Measurements from ENCODE around the gene KEAP1.
A peak's percentile ranks its signal among the peaks of the same experiment; 100 is the strongest.
"Not testable (repeated sequence)": the region's sequence is repeated elsewhere in the genome, so short reads cannot be mapped to it uniquely, and the experiment has no call there.

Gene KEAP1

GRCh38 chr19:10503002-10503789, at the start of gene KEAP1:
Gene KEAP1 (minus strand): TSS chr19:10503356. CDS start chr19:10500033, 3,323 bp downstream.
- peak; percentile 40 for DNase-seq (ENCODE audit: low spot score)

- no peak for DNase-seq (ENCODE audit: low spot score)
Observed at GRCh38 chr19:10552510-10553053, 49.4 kb upstream of the KEAP1 start.

GRCh38 chr19:10551698-10552301, 48.6 kb upstream of the KEAP1 start:
- peak; percentile 44 for DNase-seq (ENCODE audit: low spot score)

- DNase-seq (ENCODE audit: low spot score), result not testable (repeated sequence)
Observed at GRCh38 chr19:10551006-10551405, 47.9 kb upstream of the KEAP1 start.

GRCh38 chr19:10550336-10550735, 47.2 kb upstream of the KEAP1 start:
- DNase-seq (ENCODE audit: low spot score), result no peak

GRCh38 chr19:10549733-10550132, 46.6 kb upstream of the KEAP1 start:
- DNase-seq (ENCODE audit: low spot score), result no peak

- no peak for DNase-seq (ENCODE audit: low spot score)
Observed at GRCh38 chr19:10548746-10549276, 45.7 kb upstream of the KEAP1 start.

- DNase-seq (ENCODE audit: low spot score), result no peak
Observed at GRCh38 chr19:10546817-10547216, 43.7 kb upstream of the KEAP1 start.

GRCh38 chr19:10544753-10545251, 41.6 kb upstream of the KEAP1 start:
- no peak for DNase-seq (ENCODE audit: low spot score)

GRCh38 chr19:10544242-10544752, 41.1 kb upstream of the KEAP1 start:
- DNase-seq (ENCODE audit: low spot score), result no peak

GRCh38 chr19:10543420-10544241, 40.5 kb upstream of the KEAP1 start, which contains the start of gene ATG4D:
Gene ATG4D (plus strand): TSS chr19:10543904. CDS start chr19:10544091, 187 bp downstream.
- peak; percentile 76 for DNase-seq (ENCODE audit: low spot score)

GRCh38 chr19:10543059-10543419, 39.9 kb upstream of the KEAP1 start:
- no peak for DNase-seq (ENCODE audit: low spot score)

GRCh38 chr19:10539016-10539415, 35.9 kb upstream of the KEAP1 start:
- not testable (repeated sequence) for DNase-seq (ENCODE audit: low spot score)

- no peak for DNase-seq (ENCODE audit: low spot score)
Observed at GRCh38 chr19:10538204-10538983, 35.2 kb upstream of the KEAP1 start.

GRCh38 chr19:10537668-10538067, 34.5 kb upstream of the KEAP1 start:
- DNase-seq (ENCODE audit: low spot score), result no peak

- no peak for DNase-seq (ENCODE audit: low spot score)
Observed at GRCh38 chr19:10535613-10536012, 32.5 kb upstream of the KEAP1 start.

GRCh38 chr19:10533646-10534386, 30.7 kb upstream of the KEAP1 start:
- DNase-seq (ENCODE audit: low spot score), result no peak

GRCh38 chr19:10532457-10532856, 29.3 kb upstream of the KEAP1 start:
- no peak for DNase-seq (ENCODE audit: low spot score)

GRCh38 chr19:10526887-10527286, 23.7 kb upstream of the KEAP1 start:
- DNase-seq (ENCODE audit: low spot score), result not testable (repeated sequence)

GRCh38 chr19:10525636-10526035, 22.5 kb upstream of the KEAP1 start:
- no peak for DNase-seq (ENCODE audit: low spot score)
